Astrocyte (in vitro differentiated cells and primary cell): Measurements from ENCODE around the gene OBSL1.

Experiments used
- EZH2 ChIP-seq: IDR thresholded peaks from 2 replicates; pipeline ENCODE4 v1.6.1; 2012; ENCODE audit warnings: mild to moderate bottlenecking, low read length, inconsistent platforms; ENCODE audit not compliant: insufficient read depth
- TF ChIP-seq, protein P1 (sequence below): IDR thresholded peaks from 2 replicates; pipeline ENCODE4 v1.5.1; 2011; ENCODE audit warnings: low read depth, mild to moderate bottlenecking, inconsistent platforms, low read length, moderate library complexity; ENCODE audit not compliant: insufficient read depth

DNA sequence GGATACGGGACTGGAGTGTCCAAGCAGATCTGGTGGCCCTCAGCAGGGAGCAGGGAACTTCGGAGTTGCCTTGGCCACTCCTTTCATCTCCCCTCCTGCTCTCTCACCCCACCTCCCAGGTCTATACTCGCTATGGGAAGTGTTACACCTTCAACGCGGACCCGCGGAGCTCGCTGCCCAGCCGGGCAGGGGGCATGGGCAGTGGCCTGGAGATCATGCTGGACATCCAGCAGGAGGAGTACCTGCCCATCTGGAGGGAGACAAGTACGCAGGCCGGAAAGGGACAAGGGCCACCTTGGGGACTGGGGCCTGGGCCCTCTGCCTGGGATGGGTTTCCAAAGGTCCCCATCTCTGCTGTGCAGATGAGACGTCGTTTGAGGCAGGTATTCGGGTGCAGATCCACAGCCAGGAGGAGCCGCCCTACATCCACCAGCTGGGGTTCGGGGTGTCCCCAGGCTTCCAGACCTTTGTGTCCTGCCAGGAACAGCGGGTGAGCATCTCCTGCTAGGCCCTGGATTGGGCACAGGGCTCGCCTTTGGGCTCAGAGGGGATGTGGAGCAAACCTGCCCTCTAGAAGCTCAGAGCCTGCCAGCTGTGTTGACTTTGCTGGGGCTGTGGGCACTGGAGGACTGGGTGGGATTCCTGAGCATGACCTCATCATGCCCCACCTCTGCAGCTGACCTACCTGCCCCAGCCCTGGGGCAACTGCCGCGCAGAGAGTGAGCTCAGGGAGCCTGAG, 39.5 kb downstream of the OBSL1 start:
- TF ChIP-seq, protein P1, sequence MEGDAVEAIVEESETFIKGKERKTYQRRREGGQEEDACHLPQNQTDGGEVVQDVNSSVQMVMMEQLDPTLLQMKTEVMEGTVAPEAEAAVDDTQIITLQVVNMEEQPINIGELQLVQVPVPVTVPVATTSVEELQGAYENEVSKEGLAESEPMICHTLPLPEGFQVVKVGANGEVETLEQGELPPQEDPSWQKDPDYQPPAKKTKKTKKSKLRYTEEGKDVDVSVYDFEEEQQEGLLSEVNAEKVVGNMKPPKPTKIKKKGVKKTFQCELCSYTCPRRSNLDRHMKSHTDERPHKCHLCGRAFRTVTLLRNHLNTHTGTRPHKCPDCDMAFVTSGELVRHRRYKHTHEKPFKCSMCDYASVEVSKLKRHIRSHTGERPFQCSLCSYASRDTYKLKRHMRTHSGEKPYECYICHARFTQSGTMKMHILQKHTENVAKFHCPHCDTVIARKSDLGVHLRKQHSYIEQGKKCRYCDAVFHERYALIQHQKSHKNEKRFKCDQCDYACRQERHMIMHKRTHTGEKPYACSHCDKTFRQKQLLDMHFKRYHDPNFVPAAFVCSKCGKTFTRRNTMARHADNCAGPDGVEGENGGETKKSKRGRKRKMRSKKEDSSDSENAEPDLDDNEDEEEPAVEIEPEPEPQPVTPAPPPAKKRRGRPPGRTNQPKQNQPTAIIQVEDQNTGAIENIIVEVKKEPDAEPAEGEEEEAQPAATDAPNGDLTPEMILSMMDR = no peak
- no peak for TF ChIP-seq EZH2
